Ishikawa (cell line): ENCODE measurements around the gene PPP3R1.

Experiments used
- EGR1 ChIP-seq: IDR thresholded peaks from 2 replicates; pipeline ENCODE4 v1.6.1; 2012
- EP300 ChIP-seq: IDR thresholded peaks from 2 replicates; pipeline ENCODE4 v1.6.1; 2012; ENCODE audit warnings: borderline replicate concordance
- FOXM1 ChIP-seq: IDR thresholded peaks from 2 replicates; pipeline ENCODE4 v1.6.1; 2012; ENCODE audit warnings: low read depth, borderline replicate concordance
- RAD21 ChIP-seq: IDR thresholded peaks from 2 replicates; pipeline ENCODE4 v1.6.1; 2012; ENCODE audit warnings: low read depth
- YY1 ChIP-seq: IDR thresholded peaks from 2 replicates; pipeline ENCODE4 v1.6.1; 2012; ENCODE audit warnings: low read depth
- TF ChIP-seq, protein P1 (sequence below): IDR thresholded peaks from 2 replicates; pipeline ENCODE4 v1.6.1; 2012; ENCODE audit warnings: low read depth, mild to moderate bottlenecking

DNA sequence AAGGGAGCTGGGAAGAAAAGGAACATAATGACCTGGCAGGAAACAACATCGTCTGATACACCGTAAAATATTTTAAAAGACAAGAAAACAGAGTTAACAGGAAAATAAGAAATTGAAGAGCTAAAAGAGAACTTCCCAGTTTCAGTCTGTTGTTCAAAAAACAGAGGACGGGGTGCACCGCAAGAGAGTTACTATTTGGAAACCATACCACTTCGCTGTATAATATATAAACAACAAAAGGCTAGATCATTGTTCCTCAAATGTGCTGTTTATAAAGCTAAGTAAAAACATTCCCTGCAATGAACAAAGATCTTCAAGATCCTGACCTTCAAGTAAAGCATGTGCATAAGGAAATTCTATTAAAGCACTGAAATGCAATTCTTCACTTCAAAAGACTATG is 2.1 kb downstream of the PPP3R1 start:
- TF ChIP-seq FOXM1, result no peak
- TF ChIP-seq EP300, result no peak
- TF ChIP-seq YY1, result no peak
- TF ChIP-seq EGR1, result no peak
- TF ChIP-seq RAD21, result no peak
- TF ChIP-seq, protein P1, sequence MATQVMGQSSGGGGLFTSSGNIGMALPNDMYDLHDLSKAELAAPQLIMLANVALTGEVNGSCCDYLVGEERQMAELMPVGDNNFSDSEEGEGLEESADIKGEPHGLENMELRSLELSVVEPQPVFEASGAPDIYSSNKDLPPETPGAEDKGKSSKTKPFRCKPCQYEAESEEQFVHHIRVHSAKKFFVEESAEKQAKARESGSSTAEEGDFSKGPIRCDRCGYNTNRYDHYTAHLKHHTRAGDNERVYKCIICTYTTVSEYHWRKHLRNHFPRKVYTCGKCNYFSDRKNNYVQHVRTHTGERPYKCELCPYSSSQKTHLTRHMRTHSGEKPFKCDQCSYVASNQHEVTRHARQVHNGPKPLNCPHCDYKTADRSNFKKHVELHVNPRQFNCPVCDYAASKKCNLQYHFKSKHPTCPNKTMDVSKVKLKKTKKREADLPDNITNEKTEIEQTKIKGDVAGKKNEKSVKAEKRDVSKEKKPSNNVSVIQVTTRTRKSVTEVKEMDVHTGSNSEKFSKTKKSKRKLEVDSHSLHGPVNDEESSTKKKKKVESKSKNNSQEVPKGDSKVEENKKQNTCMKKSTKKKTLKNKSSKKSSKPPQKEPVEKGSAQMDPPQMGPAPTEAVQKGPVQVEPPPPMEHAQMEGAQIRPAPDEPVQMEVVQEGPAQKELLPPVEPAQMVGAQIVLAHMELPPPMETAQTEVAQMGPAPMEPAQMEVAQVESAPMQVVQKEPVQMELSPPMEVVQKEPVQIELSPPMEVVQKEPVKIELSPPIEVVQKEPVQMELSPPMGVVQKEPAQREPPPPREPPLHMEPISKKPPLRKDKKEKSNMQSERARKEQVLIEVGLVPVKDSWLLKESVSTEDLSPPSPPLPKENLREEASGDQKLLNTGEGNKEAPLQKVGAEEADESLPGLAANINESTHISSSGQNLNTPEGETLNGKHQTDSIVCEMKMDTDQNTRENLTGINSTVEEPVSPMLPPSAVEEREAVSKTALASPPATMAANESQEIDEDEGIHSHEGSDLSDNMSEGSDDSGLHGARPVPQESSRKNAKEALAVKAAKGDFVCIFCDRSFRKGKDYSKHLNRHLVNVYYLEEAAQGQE, result no peak
